DMS153 treated with DMSO at 0.1 percent for 48 hours (cell line): ENCODE measurements around the gene GABARAPL2.
"Not testable (repeated sequence)": the region's sequence is repeated elsewhere in the genome, so short reads cannot be mapped to it uniquely, and the experiment has no call there.

Experiments
- DNase-seq: peaks from one replicate; lab custom pipeline; 2025; ENCODE audit not compliant: unreplicated experiment; lab: John Stamatoyannopoulos, UW

The GABARAPL2 gene, protein sequence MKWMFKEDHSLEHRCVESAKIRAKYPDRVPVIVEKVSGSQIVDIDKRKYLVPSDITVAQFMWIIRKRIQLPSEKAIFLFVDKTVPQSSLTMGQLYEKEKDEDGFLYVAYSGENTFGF

DNA sequence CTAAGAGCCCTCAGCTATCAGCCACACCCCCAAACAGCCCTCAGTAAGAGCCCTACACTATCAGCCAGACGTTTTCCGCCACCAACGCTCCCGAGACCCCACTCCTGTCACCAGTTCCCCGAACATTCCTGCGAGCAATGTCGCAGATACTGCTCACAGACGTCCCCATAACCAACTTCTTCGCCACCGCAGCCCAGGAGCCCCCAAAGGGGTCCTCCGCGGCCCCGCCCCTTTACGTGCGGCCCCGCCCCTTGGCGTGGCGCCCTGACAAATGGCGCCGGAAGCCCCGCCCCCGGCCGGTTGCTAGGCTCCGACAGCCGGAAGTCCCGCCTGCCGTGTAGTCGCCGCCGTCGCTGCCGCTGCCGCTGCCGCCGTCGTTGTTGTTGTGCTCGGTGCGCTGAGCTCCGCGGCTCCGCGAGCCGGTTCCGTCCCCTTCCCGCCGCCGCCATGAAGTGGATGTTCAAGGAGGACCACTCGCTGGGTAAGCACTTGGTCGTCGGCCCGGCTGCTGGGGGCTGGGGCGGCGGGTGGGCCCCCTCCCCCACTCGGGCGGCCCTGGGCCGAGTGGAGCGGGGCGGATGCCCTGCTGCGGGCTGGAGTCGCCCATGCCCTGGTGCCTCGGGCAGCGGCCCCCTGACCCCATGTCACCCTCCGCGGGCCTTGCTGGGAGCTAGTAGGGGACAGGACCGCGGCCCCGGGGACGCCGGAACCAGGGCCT is at the start of gene GABARAPL2:
GABARAPL2 (plus strand) TSS at position 340 of the 718 bp plus-strand sequence; CDS start at position 448, 108 bp downstream.
- DNase-seq: peak; percentile 72

DNA sequence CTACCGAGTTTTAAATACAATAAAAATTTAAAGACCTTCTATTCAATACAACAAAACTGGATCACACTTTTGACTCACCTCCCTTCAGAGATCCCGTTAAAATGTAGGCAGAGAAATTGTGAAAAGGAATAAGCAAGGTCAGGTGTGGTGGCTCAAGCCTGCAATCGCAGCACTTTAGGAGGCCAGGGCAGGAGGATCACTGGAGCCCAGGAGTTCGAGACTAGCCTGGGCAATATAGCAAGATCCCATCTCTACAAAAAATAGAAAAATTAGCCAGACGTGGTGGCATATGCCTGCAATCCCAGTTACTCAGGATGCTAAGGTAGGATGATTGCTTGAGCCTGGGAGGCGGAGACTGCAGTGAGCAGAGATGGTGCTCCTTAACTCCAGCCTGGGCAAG is 47.0 kb upstream of the GABARAPL2 start:
- no peak for DNase-seq

DNA sequence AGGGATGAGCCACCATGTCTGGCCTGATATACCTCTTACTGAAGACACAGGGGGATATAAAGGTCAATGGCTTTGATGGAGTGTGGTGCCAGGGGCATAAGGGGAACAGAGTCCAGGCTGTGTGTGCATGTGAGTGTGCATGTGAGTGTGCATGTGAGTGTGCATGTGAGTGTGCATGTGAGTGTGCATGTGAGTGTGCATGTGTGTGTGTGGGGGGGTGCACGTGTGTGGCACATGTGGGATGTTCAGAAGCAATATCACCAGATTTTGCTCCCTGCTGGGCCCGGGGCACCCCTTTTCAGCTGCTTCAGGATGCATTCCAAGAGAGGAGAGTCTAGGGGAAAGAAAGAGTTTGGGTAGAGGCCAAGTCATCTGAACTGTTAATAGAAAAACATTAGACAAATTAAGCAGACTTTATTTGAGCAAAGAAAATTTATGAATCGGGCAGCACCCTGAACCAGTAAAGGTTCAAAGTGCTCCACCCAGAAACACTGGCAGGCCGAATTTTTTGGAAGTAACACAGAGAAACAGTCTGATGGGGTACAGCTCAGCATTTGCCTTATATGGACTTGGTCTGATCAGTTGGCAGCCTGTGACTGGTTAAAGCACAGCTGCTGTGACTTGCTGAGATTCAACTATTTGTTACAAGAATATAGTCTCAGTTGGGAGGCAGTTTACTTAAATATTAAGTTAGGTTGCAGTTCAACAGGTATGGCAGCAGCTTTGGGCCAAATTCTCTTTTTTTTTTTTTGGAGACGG is 40.0 kb upstream of the GABARAPL2 start:
- no peak for DNase-seq

DNA sequence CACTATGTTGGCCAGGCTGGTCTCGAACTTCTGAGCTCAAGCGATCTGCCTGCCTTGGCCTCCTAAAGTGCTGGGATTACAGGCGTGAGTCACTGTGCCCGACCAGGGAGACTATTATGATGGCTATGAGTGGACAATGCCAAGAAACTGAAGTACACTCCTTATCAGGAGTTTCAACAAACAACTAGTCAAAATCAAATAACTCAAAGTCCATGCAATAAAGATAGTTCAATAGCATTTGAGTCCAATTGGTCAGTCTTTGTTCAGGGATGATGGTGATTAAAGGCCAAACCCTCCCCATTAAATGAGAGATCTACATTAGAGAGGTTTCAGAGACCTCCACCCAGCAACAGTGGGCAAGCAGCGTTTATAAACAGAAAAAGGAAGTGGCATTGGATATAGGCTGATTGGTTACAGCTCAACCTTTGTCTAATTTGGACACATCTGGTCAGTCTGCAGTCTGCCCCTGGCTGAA is 38.3 kb upstream of the GABARAPL2 start:
- no peak for DNase-seq

DNA sequence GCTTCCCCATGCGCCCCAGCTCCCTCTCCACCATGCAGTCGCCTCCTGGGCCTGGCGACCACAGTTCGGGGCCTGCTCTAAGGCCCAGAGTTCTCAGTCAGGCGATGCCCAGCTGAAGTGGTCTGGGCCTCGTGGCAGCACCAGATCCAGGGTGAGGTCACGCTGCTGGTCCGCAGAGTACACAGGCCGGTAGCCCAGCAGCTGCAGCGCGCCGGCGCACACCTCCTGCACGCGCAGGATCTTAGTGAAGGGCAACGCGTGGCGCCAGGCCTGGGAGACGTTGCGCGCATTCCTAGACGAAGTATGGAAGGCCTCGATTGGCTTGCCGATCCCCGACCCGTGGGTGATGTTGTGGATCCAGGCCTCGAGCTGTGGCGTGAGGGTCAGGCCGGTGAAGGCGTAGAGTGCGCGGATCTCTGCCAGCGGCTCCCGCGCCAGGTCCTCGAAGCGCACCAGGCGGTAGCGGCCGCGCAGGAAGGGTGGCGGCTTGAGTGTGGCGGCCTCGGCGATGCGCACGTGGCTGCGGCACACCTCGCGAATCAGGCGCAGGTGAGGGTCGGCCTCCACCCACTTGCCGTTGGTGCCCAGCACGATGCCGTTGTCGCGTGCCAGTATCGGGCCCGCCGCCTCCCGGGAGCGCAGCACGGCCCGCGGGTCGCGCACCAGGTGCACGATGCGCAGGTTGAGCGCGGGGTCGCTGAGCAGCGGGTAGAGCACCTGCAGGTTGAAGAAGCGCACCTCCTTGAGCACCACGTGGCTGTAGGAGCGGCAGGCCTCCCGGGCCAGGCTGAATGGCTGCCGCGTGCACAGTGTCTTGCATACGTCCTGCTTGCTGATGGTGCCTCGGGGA is 36.9 kb upstream of the GABARAPL2 start:
- no peak for DNase-seq

DNA sequence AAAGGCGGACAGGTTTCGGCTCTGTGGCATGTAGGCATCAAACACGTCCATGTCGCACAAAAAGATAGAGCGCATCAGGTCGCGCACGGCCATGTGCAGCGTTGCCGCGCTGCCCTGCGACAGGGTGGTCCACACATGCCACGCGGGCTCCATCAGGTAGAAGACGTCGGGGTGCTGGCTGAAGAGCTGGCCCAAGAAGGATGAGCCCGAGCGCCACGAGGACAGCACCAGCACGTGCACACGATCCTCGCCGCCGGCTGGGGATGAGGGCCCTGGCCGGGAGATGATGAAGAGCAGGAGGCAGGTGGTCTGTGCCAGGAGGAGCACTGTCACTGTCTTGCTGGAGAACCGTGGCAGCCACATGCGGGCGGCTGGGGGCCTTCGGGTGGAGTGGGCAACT is 36.2 kb upstream of the GABARAPL2 start:
- no peak for DNase-seq

DNA sequence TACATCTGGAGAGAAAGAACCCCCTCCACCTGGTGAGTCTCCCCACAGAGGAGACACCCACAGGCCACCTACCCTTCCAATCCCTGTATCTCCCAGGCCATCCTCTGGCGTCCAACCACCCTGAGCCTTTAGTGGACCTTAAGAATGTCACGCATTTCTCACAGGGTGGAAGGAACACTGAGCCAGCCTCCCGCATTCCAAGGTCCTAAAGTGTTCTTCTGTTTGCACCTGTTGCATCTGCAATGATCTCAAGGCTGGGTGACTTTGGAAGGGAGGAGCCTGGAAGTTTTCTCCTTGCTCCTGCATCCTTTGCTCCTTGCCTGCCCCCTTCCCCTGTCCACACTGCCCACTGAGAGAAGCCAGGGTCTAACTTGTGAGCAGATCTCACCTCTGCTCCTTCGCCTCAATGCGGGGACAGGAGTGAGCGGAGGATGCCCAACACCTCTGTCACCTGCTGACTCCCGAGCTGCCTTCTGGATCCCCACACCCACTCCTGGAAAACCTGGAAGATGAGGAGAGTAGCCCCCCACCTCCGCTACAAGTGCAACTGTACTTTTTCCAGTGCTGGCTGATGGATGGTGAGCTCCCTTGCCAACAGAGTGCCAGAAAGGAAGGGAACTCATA is 33.9 kb upstream of the GABARAPL2 start:
- no peak for DNase-seq

DNA sequence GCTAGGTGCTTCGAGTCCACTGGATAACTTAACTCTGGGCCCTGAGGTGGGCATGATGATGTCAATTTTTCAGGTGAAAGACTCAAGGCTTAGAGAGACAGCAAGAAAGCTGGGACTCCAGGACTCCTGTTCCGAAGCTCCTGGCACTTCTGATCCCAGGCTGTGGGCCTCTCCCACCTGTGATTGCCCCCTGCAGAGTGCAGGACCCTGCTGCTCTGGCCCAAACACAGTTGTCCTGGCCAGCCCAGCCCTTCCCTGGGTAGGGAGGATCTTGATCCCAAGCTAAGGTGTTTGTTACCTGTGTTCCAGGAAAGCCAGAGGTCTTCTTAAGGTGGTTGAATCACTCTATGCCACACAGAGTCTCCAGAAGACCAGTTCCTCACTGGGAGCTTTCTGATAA is 33.4 kb upstream of the GABARAPL2 start:
- no peak for DNase-seq

DNA sequence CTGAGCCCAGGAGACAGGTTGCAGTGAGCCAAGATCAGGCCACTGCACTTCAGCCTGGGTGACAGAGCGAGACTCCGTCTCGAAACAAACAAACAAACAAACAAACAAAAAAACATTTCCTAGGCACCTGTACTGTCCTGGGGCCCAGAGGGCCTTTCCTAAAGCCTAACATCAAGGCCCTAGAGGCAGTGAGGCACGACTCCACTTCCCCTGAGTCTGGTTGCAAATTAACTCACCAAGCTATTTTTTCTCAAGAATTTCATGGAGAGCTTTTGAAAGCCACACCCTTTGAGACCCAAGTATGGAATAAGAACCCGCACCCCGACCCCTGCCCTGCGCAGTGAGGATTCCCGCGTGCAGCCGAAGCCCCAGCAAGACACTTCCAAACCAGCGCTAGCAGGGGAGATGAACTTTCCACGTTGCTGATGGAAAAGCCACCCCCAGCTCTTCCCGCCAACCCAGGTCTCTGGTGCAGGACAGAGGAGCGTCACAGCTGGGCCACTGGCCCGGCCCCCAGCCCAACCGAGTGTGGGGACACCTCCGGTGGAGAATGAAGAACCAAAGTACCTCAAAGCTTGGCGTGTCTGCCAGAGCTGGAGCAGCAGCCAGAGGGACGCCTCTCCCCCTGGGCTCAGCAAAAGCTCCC is 31.5 kb upstream of the GABARAPL2 start:
- no peak for DNase-seq

DNA sequence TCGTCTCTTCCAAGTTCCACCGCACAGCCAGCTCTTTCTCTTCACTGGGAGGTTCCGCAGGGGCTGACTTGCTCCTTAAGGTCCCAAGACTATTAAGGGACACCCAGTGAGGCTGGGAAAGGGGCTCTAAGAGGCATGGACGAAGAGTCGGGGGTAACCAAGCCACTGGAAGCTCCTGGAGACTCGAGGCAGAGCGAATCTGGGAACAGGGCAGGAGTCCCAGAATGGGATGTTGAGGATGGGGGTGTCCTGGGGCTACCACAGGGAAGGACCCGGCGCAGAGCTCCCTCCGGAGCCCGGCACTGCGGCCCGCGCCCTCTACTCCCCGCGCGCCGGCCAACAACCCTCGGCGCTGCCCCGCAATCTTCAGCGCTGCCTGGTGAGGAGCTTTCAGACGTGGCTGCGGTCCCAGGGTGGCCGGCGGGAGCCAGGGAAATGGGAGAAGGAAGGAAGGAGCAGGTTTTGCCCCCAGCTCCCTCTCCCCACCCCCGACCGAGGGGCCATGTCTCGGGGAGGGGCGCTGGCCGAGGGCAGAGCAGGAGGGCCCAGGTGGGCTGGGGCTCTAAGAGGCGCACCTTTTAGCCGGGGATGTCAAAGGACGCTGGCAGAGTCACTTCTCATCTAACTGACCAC is 30.9 kb upstream of the GABARAPL2 start:
- DNase-seq: no peak

DNA sequence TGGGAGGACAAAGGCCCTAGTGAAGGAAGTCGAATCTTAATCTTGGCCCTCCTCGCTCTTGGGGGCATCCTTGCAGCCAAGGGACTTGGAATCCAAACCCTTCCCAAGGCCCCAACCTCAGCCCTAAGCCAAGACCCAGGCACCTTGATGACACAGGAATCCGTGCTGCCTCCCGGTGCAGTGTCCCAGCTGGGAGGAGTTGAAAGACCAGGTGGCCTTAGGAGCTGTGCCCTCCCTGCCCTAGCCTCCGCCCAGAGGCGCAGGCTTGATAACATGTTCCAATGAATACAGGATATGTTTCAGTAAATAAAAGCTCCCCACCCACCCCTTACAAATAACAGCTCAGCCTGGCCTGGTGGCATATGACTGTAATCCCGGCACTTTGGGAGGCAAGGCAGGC is 30.3 kb upstream of the GABARAPL2 start, which contains the start of gene CHST5:
CHST5 (minus strand) TSS at position 208 of the 400 bp plus-strand sequence. CDS start 5,724 bp downstream, outside the sequence.
- no peak for DNase-seq

DNA sequence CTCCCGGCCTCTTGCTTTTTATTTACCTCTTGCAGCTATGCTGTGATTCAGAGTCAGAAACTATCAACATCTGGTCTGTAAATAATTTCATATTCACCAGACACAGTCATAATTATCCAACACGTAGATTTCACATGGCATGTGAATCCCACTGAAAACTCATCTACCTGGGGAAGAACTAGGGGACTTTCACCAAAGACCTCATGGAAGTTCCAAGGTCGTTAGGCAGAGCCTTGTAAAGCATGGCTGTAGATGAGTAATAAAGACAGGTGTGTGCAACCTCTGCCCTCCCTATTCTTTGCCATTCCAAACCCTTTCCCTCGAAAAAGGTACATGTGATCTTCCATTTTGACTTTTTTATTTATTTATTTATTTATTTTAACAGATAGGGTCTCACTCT is 28.4 kb upstream of the GABARAPL2 start:
- DNase-seq: no peak

DNA sequence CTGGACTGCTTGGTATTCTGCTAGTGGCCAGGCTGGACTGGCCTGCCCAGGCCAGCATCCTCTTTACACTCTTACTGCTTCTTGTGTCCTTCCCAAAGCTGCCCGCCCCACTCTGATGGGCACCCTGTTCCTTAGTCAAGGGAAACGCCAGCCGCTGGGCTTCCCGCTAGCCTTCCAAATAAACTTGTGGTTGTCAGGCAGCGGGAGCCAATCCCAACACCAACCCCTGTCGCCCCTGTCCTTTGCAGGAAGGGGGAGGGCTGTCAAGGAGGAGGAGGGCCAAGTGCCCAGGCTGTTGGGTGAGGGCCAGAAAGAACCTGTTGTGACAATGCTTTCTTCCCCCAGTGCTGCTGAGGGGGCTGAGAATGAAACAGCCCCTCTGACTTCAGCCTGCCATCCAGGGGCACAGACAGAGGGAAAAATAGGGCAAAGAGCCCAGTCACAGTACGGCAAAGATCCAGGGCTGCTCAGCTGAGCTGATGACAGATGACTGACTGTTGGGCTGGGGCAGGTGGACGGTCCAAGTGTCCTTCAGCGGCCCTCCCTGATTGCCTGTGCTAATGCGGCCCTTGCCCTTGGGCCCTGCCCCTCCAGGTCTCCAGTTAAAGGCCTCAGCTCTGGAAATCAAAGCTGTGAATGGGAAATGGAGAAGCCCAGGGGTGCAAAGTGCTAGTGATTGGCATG is 27.2 kb upstream of the GABARAPL2 start:
- DNase-seq: not testable (repeated sequence)

DNA sequence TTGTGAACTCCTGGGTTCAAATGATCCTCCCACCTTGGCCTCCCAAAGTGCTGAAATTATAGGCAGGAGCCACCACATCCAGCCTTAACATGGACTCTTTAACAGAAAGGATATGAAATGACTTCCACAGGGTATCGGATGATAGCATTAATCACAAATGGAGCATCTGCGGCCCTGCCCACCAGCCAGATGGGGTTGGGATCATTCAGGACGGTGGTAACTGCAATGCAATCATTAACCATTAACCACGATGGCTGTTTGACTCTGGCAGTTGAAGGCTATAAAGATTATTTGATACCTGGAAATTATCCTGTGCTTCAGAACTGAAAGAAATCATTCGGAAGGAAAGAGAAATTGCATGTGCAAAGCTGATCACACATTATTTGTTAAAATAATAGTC is 24.9 kb upstream of the GABARAPL2 start:
- no peak for DNase-seq

DNA sequence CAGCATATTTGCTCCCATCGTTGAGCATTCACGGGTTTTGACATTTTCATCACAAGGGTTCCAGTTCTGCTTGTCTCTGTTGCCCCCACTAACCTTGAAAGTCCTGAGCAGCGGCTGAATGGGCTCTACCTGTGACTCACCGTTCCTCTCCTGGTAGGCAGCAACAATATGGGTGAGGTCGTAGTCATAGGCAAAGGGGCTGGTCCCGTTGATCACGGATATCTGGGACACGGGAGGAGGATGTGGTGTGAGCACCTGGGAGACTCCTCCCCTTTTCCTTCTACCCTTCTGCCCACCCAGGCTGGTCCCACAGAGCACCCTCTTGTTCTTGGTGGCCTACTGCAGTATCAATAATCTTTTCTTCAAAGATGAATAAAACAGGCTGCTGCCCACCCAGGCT is 23.7 kb upstream of the GABARAPL2 start:
- DNase-seq: not testable (repeated sequence)

DNA sequence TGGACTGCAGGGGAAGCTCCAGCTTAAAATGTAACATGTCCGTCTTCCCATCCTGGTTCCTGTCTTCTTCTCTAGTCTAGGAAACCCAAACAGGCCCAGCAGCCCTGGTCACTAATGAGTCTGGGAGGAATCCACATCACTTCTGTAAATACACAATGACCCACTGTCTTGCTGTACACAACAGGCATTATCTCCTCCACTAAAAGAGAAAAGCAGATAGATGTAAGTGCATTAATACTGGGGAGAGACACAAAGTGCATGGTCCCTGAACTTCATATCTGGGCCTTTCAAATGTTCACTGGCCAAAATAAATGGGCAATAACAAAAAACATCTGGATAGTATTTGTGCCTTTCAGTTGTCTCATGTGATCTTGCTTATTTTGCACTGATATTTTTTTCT is 20.3 kb upstream of the GABARAPL2 start:
- not testable (repeated sequence) for DNase-seq

DNA sequence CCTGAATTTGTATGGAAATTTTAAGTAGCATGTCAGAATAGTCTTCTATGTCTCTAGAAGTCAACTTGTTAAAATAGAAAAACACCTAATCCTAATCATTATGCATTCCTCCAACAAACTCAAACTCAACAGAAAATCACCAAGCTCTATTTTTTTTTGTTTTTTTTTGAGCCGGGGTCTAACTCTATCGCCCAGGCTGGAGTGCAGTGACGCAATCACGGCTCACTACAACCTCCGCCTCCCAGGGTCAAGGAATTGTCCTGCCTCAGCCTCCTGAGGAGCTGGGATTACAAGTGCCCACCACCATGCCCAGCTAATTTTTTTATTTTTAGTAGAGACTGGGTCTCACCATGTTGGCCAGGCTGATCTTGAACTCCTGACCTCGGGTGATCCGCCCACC is 19.9 kb upstream of the GABARAPL2 start:
- DNase-seq: no peak

DNA sequence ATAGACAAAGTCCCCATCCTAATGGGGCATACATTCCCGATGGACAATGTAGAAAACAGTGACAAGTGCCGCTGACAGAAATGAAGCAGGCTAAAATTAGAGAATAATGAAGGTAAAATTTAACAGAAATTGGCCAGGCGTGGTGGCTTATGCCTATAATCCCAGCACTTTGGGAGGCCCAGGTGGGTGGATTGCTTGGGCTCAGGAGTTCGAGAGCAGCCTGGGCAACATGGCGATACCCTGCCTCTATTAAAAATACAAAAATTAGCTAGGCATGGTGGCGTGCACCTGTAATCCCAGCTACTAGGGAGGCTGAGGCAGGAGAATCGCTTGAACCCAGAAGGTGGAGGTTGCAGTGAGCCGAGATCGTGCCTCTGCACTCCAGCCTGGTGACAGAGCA is 17.7 kb upstream of the GABARAPL2 start:
- not testable (repeated sequence) for DNase-seq

DNA sequence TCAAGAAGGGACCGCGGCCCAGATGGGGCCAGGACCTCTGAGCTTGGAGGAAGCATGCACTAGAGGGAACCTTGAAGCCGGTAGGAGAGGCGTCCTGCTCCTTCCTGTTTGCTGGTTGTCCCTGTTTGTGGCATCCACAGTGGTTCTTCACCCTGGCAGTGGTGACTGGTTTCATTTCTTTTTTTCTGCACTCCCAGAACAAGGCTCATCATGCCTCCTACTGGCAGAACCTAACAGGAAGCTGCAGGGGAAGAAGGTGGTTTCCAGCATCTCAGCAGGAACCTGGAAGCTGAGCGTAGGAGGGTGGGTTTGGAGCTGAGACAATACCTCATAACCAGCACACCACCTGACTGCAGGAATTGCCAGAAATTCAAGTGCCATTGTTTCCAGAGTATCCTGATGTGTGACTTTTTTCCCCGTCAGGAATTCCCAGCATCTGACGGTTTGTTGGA is 15.9 kb upstream of the GABARAPL2 start:
- DNase-seq: peak; percentile 7
